Mesendoderm (in vitro differentiated cells): ENCODE data around the gene KRTAP10-11.

Experiments
- DNase-seq: peaks from one replicate; pipeline ENCODE4 v3.0.0; 2013
- H2AK5ac ChIP-seq: 2 replicates; pipeline ENCODE4 v1.6.1; 2013; ENCODE audit warnings: low read length, inconsistent platforms
- H2BK120ac ChIP-seq: 2 replicates; pipeline ENCODE4 v1.6.1; 2013; ENCODE audit warnings: low read depth, mild to moderate bottlenecking, low read length, moderate library complexity, mixed read lengths
- H2BK15ac ChIP-seq: replicated peaks from 2 replicates; pipeline ENCODE4 v1.6.1; 2013; ENCODE audit warnings: low read depth, mild to moderate bottlenecking, moderate library complexity
- H2BK5ac ChIP-seq: 2 replicates; pipeline ENCODE4 v1.6.1; 2013; ENCODE audit warnings: low read length, inconsistent platforms
- H3K18ac ChIP-seq: 2 replicates; pipeline ENCODE4 v1.6.1; 2013; ENCODE audit warnings: mild to moderate bottlenecking, low read length, mixed read lengths
- H3K23ac ChIP-seq: one replicate; pipeline ENCODE4 v1.6.1; 2013; ENCODE audit warnings: low read length
- H3K27ac ChIP-seq: 2 replicates; pipeline ENCODE4 v1.5.1; 2013; ENCODE audit warnings: low read depth, mild to moderate bottlenecking, inconsistent platforms, low read length, moderate library complexity
- H3K27me3 ChIP-seq: 2 replicates; pipeline ENCODE4 v1.6.1; 2013; ENCODE audit warnings: low read length, control low read depth, mild to moderate bottlenecking, inconsistent platforms; ENCODE audit not compliant: insufficient read depth, poor library complexity
- H3K36me3 ChIP-seq: 2 replicates; pipeline ENCODE4 v1.6.1; 2013; ENCODE audit warnings: low read length, inconsistent platforms; ENCODE audit not compliant: control insufficient read depth, insufficient read depth
- H3K4ac ChIP-seq: one replicate; pipeline ENCODE4 v1.6.1; 2013; ENCODE audit warnings: low read depth, mild to moderate bottlenecking, low read length, moderate library complexity
- H3K4me1 ChIP-seq: 2 replicates; pipeline ENCODE4 v1.6.1; 2013; ENCODE audit warnings: low read depth, low read length, inconsistent platforms; ENCODE audit not compliant: control insufficient read depth
- H3K4me2 ChIP-seq: 2 replicates; pipeline ENCODE4 v1.6.1; 2013; ENCODE audit warnings: low read length
- H3K4me3 ChIP-seq: 2 replicates; pipeline ENCODE4 v1.5.1; 2013; ENCODE audit warnings: mild to moderate bottlenecking, low read length
- H3K56ac ChIP-seq: one replicate; pipeline ENCODE4 v1.6.1; 2013; ENCODE audit warnings: low read length
- H3K79me1 ChIP-seq: 2 replicates; pipeline ENCODE4 v1.6.1; 2013; ENCODE audit warnings: low read length, inconsistent platforms
- H3K79me2 ChIP-seq: 2 replicates; pipeline ENCODE4 v1.6.1; 2013; ENCODE audit warnings: mild to moderate bottlenecking, low read length; ENCODE audit not compliant: control insufficient read depth, insufficient read depth
- H3K9ac ChIP-seq: 2 replicates; pipeline ENCODE4 v1.6.1; 2013; ENCODE audit warnings: low read length, inconsistent platforms
- H4K5ac ChIP-seq: one replicate; pipeline ENCODE4 v1.6.1; 2013; ENCODE audit warnings: low read length
- H4K8ac ChIP-seq: one replicate; pipeline ENCODE4 v1.6.1; 2013; ENCODE audit warnings: low read depth, mild to moderate bottlenecking, control low read depth, low read length, moderate library complexity
- WGBS: extraction: QIAGEN DNeasy Blood & Tissue Kit; methylation state at CpG from one replicate; pipeline ENCODE4 v1.1.7; 2013; ENCODE audit warnings: low lambda C conversion rate, missing lambda C conversion rate; ENCODE audit not compliant: insufficient coverage; ENCODE audit errors: extremely low coverage; 5-methylcytosine and 5-hydroxymethylcytosine counted together

Gene KRTAP10-11

DNA sequence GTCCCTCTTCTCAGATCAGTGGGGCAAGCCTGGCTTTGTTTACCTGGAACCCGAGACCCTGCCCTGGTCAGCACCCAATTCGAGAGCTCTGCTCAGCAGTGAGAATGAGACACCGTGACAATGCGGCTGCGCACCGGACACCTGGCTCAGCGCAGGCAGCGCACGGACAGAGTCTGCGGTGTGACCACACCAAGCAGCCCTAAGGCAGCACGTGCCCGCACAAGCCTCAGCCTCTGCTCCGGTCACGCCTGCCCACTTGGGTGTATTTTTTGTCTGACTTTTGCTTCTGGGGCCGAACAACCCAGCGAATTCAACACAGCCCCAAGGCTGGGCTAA is 29.7 kb upstream of the KRTAP10-11 start:
- Histone ChIP-seq H4K5ac (no peak overlapping the region), H3K4me2 (no peak overlapping the region), H3K4me1 (peaks cover 4% of the 10 kb centered on the region), H3K79me1 (no peaks in the 10 kb centered on the region), H3K23ac (no peak overlapping the region), H2BK5ac (no peak overlapping the region), H2AK5ac (no peak overlapping the region), H3K36me3 (no peaks in the 10 kb centered on the region), H3K56ac (no peak overlapping the region), H3K79me2 (no peaks in the 10 kb centered on the region), H3K27ac (no peak overlapping the region), H3K4ac (no peak overlapping the region), H4K8ac (no peak overlapping the region), H3K4me3 (no peak overlapping the region), H3K18ac (no peak overlapping the region), H3K27me3 (no peaks in the 10 kb centered on the region), H2BK120ac (no peak overlapping the region), H2BK15ac (no peak overlapping the region), H3K9ac (no peak overlapping the region)
- DNase-seq: no peak
- no CpG with 5 or more reads among the region's 16 CpGs for WGBS

- H3K79me1 ChIP-seq: no peaks in the 10 kb centered on the region
- H3K36me3 ChIP-seq: no peaks in the 10 kb centered on the region
- H3K27ac ChIP-seq: no peak overlapping the region
- no peak overlapping the region for H2BK120ac ChIP-seq
- no peak overlapping the region for H2BK5ac ChIP-seq
- H2BK15ac ChIP-seq: no peak overlapping the region
- no peak overlapping the region for H3K18ac ChIP-seq
- H3K4me2 ChIP-seq: no peak overlapping the region
- no CpG with 5 or more reads among the region's 8 CpGs for WGBS
- H3K79me2 ChIP-seq: no peaks in the 10 kb centered on the region
- H4K8ac ChIP-seq: no peak overlapping the region
- H3K56ac ChIP-seq: no peak overlapping the region
- no peaks in the 10 kb centered on the region for H3K27me3 ChIP-seq
- H2AK5ac ChIP-seq: no peak overlapping the region
- H3K4me1 ChIP-seq: peaks cover 4% of the 10 kb centered on the region
- H3K9ac ChIP-seq: no peak overlapping the region
- H3K23ac ChIP-seq: no peak overlapping the region
- no peak for DNase-seq
- H3K4ac ChIP-seq: no peak overlapping the region
- H4K5ac ChIP-seq: no peak overlapping the region
- H3K4me3 ChIP-seq: no peak overlapping the region
Observed at GRCh38 chr21:44617071-44617501, 29.1 kb upstream of the KRTAP10-11 start.

GRCh38 chr21:44618504-44618903 is 27.7 kb upstream of the KRTAP10-11 start:
- no peak overlapping the region for H3K18ac ChIP-seq
- H3K23ac ChIP-seq: no peak overlapping the region
- no peak overlapping the region for H3K4ac ChIP-seq
- no peak overlapping the region for H3K4me3 ChIP-seq
- H4K8ac ChIP-seq: no peak overlapping the region
- DNase-seq: peak; percentile 66
- WGBS: no CpG with 5 or more reads among the region's 4 CpGs
- H2BK15ac ChIP-seq: no peak overlapping the region
- H3K9ac ChIP-seq: no peak overlapping the region
- H3K4me1 ChIP-seq: peaks cover 4% of the 10 kb centered on the region
- H3K4me2 ChIP-seq: no peak overlapping the region
- H3K79me1 ChIP-seq: no peaks in the 10 kb centered on the region
- H3K36me3 ChIP-seq: no peaks in the 10 kb centered on the region
- no peak overlapping the region for H4K5ac ChIP-seq
- no peaks in the 10 kb centered on the region for H3K27me3 ChIP-seq
- H3K27ac ChIP-seq: no peak overlapping the region
- H3K56ac ChIP-seq: no peak overlapping the region
- no peak overlapping the region for H2BK120ac ChIP-seq
- no peaks in the 10 kb centered on the region for H3K79me2 ChIP-seq
- H2AK5ac ChIP-seq: no peak overlapping the region
- H2BK5ac ChIP-seq: no peak overlapping the region

DNA sequence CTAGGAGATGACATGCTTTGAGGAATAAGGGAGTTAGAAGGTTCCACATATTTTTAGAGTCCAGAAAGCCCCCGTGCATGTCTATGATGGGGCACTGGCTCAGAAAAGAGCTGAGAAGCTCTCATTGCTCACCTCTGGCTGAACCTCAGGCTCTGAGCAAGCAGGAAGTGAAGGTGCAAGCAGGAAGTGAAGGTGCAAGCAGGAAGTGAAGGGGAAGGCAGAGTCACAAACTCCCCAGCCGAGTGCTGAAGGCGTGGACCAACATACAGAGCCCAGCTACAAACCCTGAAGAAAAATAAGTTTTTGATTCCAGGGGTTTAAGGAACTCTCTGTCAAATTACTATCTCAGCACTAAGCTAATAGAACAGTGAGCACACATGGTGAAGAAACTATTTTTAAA is 27.3 kb upstream of the KRTAP10-11 start:
- Histone ChIP-seq H3K56ac (peak overlapping the region; percentile 31), H3K36me3 (no peaks in the 10 kb centered on the region), H3K27me3 (no peaks in the 10 kb centered on the region), H2BK120ac (no peak overlapping the region), H3K27ac (no peak overlapping the region), H3K79me2 (no peaks in the 10 kb centered on the region), H3K4me3 (no peak overlapping the region), H3K18ac (no peak overlapping the region), H3K4me2 (no peak overlapping the region), H2AK5ac (no peak overlapping the region), H3K79me1 (no peaks in the 10 kb centered on the region), H3K4ac (no peak overlapping the region), H2BK15ac (no peak overlapping the region), H2BK5ac (no peak overlapping the region), H4K8ac (no peak overlapping the region), H3K9ac (no peak overlapping the region), H3K4me1 (peaks cover 4% of the 10 kb centered on the region), H3K23ac (no peak overlapping the region), H4K5ac (no peak overlapping the region)
- no peak for DNase-seq
- WGBS: no CpG with 5 or more reads among the region's 3 CpGs

GRCh38 chr21:44619886-44620285 is 26.3 kb upstream of the KRTAP10-11 start:
- Histone ChIP-seq H3K23ac (no peak overlapping the region), H3K79me2 (no peaks in the 10 kb centered on the region), H2BK5ac (no peak overlapping the region), H3K56ac (no peak overlapping the region), H3K4me3 (no peak overlapping the region), H3K27ac (no peak overlapping the region), H2AK5ac (no peak overlapping the region), H3K36me3 (no peaks in the 10 kb centered on the region), H3K4me2 (no peak overlapping the region), H4K8ac (no peak overlapping the region), H2BK120ac (no peak overlapping the region), H3K9ac (no peak overlapping the region), H4K5ac (no peak overlapping the region), H2BK15ac (no peak overlapping the region), H3K27me3 (no peaks in the 10 kb centered on the region), H3K4ac (no peak overlapping the region), H3K4me1 (peaks cover 4% of the 10 kb centered on the region), H3K79me1 (no peaks in the 10 kb centered on the region), H3K18ac (no peak overlapping the region)
- WGBS: no CpG with 5 or more reads among the region's 6 CpGs
- DNase-seq: no peak

- Histone ChIP-seq H2BK5ac (no peak overlapping the region), H3K56ac (no peak overlapping the region), H3K4ac (no peak overlapping the region), H2BK15ac (no peak overlapping the region), H3K9ac (no peak overlapping the region), H4K5ac (no peak overlapping the region), H3K4me1 (peaks cover 4% of the 10 kb centered on the region), H4K8ac (no peak overlapping the region), H3K27me3 (no peaks in the 10 kb centered on the region), H2AK5ac (no peak overlapping the region), H3K4me2 (no peak overlapping the region), H3K23ac (no peak overlapping the region), H3K79me2 (no peaks in the 10 kb centered on the region), H2BK120ac (no peak overlapping the region), H3K79me1 (no peaks in the 10 kb centered on the region), H3K27ac (no peak overlapping the region), H3K18ac (no peak overlapping the region), H3K4me3 (no peak overlapping the region), H3K36me3 (no peaks in the 10 kb centered on the region)
- no peak for DNase-seq
Observed at GRCh38 chr21:44623575-44623974, 22.6 kb upstream of the KRTAP10-11 start.
